HG02588 (cell line): ENCODE data around the gene SEPTIN1.
A peak's percentile ranks its signal among the peaks of the same experiment; 100 is the strongest.
"Not testable (repeated sequence)": the region's sequence is repeated elsewhere in the genome, so short reads cannot be mapped to it uniquely, and the experiment has no call there.

Experiments used
- ATAC-seq: cut with Tn5 transposase; IDR thresholded peaks from one replicate; pipeline ENCODE4 v1.9.1; 2021; ENCODE audit warnings: mild to moderate bottlenecking, moderate library complexity; ENCODE audit not compliant: unreplicated experiment

The SEPTIN1 gene

DNA sequence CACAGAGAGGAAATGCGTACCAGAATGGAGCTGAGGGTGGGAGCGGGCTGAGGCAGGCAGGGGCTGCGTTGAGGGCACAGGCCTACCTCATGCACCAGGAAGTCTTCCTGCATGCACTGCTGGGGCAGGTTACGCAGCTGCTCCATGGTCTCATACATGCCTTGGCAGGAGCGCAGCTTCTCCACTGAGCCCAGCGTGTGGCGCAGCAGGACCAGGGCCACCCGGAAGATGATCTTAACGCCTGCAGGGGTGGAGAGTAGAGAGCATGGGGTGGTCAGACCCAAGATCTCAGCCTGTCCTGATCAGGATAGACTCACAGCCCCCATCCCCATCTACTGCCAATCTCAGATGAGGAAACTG lies 23.8 kb downstream of the SEPTIN1 start:
- no peak for ATAC-seq

- no peak for ATAC-seq
Observed at GRCh38 chr16:30357715-30358576, 24.4 kb downstream of the SEPTIN1 start.

DNA sequence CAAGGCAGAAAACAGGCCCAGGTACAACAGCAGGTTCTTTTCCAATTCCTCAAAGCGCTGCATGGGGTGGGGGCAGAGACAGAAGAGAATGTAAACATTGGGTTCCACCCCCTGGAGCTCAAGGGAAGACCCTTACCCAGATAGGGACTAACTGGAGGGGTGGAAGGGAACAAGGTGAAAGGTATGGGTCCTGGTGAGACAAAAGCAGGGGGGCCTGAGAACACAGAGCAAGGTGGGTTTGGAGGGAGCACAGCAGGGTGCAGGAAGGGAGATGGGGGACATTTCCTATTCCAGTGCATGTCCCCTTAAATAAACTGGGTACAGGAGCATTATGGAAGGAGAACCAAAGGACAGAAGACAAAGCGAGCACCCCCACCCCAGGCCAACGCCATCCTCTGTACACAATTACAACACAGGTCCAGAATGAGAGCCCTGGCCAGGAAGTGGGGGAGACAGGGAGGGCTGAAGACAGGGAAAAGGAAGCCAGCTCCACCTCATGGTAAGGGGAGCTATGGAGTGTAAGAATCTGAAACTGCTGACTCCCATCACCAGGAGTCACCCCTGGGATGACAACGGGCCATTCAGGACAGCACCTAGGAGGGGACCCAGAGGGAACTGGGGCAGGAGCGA lies 25.2 kb downstream of the SEPTIN1 start:
- no peak for ATAC-seq

DNA sequence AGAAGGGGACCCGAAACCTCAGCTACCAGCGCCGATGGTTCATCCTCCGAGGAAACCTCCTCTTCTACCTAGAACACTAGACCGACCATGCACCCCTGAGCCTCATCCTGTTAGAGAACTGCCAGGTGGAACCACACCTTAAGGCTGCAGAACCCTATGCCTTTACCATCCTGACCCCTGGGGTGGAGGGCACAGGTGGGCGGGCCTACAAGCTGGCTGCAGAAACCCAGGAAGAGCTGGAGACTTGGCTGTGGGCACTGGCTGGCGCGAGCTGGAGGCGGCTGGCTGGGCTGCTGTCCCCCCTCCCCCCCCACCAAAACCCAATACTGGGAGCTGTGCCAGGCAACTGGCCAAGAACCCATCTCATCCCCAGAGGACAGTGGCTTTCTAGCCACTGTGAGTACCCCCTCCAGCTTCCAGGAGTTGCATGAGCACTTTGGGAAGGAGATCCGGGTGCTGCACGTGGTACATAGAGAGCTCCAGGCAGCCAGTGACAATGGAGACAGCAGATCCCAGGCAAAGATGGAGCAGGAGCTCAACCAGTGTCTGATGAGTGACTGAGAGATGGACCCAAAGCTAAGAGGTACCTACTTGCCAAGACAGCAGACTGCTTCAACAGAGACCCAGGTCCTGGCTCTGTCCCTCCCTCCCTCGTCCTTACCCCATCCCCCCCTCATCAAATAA lies 25.8 kb downstream of the SEPTIN1 start:
- no peak for ATAC-seq

DNA sequence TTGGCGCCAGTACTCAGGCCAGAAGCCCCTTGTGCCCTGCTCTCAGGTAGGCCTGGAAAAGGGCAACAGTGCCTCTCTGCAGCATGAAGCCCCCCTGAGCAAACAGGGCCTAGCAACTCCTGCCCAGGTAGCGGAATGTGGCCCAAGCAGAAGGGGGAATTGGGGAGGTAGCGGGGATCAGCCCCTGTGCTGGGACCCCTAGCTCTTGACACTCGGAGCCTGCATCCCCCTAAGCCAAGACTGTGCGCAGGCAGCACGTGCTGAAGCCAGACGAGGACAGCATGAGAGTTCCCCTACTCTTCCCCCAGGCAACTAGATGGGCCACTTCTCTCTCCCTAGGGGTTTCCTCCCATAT lies 26.4 kb downstream of the SEPTIN1 start:
- no peak for ATAC-seq

DNA sequence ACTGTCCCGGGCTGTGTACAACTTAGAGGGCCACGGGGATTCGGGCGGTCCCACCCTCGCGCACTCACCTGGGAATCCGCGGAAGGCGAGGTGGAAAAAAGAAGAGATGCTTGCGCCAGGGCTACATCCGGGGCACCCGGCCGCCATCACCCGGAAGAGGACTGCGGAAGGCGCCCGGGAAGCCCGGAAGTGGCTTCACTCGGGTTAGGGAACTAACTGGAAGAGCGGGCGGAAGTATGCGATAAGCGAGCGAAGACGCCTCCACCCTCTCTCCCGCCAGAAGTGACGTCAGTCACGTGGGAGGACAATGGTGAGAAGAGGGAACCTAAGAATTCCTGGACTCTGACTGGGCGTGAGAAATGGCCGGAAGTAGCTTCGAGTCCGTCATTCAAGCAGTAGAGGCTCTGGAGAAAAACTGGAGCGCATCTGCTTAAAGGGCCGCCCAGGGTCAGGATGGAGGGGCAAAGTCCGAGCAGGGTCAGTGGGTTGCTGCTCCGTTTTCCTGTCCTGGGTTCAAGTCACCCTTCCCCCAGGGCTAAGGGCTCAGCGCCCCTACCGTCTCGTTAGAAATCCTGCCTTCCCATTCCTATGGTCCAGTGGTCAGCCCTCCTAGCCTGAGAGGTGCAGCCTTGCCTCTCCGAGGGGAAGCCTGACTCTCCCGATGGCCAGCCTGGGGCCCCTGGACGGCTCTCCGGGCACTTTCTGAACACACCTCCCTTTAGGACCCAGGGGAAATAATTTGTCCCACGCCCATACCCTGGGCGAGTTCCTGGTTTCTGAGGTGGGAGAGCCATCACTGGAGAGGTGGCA lies 27.0 kb downstream of the SEPTIN1 start, which contains the start of gene CD2BP2:
TSS of gene CD2BP2 (minus strand) at position 165 of the 810 bp plus-strand sequence. CDS start 627 bp downstream, outside the sequence.
- peak; percentile 64 for ATAC-seq

DNA sequence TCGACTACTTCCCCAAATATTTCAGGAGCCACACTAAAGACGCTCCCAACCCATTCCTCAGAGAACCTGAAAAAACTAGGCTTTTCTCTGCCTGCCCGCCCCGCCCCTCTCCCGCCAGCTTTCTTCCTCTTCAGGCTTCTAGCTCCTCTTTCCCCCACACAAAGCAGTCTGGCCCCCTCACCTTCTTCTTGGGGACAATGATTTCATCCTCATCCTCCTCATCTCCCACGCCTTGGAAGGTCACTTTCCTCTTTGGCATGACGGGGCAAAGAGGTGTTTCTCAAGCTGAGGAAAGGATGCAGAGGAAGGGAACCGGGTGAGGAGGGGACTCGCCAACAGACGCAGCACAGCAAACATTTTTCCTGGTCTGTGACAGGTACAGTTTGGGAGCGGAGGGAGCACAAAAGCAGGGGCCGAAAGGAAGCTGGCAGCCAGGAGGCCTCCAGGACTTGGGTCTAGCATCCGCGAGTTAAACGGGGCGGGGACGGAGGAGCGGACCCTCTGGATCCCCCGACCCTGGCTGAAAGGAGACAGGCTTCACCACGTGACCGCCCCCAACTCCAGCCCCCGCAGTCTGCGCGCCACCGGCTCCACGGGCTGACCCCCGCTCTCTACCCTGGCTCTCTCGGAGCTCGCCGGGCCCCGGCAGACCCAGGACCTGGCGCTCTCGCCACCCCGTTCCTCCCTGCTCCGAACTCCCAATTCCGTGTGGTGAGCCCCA lies 27.8 kb downstream of the SEPTIN1 start:
- no peak for ATAC-seq

GRCh38 chr16:30353438-30354129 lies 28.8 kb downstream of the SEPTIN1 start:
- ATAC-seq = no peak

- ATAC-seq = no peak
Observed at GRCh38 chr16:30352488-30353401, 29.6 kb downstream of the SEPTIN1 start.

DNA sequence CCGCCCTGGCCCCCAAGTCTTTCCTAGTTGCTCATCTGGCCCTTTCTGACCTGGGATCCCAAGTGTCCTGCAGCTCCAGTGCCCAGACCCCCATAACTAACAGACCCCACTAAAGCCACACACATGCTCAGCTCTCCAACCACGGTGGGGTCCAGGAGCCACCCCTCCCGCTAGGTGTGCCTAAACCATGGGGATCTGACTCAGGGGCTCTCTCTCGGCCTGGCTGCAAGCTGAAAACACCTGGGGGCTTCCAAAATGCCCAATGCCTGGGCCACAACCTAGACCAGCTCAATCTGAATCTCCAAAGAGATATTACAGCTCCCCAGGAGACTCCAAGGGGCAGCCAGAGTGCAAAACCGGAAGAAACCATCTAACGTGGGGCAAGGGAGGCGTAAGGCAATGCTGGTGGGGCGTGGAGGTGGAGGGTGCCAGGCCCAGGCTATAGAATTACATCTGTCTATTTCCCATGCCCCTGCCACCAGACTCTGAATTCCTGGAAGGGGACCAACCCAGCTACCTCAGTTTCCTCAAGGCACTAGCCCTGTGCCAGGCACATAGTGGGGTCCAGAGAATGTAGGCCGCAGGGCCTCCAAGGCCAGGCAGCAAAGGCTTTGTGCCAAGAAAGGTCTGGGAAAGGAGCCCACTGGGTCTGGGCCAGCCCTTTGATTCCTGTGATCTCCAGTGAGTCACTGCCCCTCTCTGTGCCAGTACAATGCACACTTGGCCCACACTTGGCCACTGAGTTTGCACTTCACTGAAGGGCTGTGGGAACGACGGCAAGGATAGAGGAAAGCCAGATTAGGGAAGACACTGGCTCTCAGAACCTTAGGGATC lies 30.6 kb downstream of the SEPTIN1 start:
- no peak for ATAC-seq

- no peak for ATAC-seq
Observed at GRCh38 chr16:30351001-30351441, 31.3 kb downstream of the SEPTIN1 start.

DNA sequence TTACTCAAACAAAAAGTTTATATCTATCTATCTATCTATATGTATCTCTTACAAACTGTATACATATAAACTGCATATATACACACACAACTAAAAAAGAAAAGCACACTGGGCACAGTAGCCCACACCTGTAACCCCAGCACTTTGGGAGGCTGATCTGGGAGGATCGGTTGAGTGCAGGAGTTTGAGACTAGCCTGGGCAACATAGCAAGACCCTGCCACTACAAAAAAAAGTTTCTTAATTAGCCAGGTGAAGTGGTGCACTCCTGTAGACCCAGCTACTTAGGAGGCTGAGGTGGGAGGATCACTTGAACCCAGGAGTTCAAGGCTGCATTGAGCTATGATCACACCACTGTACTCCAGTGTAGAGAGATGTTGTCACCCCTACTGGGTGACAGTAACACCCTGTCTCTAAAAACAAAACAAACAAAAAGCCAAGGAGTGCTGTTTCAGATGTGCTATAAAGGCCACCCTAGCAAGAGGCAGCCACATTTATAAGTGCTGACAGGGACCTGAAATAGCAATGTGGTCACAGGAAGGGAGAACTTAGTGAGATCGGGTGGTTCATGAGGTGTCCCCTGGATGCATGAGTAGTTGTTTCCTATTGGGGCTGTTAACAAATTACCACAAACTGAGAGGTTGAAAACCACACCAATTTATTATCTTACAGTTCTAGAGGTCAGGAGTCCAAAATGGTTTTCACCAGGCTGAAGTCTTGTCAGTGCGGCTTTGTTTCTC lies 32.1 kb downstream of the SEPTIN1 start:
- no peak for ATAC-seq

DNA sequence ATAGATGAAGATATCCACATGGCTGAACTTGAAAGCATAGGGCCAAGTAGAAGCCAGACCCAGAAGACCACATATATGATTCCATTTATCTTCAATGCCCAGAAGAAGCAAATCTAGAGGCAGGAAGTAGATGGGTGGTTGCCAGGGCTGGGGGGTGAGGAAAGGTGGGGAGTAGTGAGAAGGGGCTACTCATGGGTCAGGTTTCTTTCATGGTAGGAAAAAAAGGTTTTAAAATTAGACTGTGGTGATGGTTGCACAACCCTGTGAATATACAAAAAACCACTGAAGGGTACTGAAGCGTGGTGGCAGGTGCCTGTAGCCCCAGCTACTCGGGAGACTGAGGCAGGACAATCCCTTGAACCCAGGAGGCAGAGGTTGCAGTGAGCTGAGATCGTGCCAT lies 32.7 kb downstream of the SEPTIN1 start:
- no peak for ATAC-seq

GRCh38 chr16:30348929-30349328 lies 33.4 kb downstream of the SEPTIN1 start:
- ATAC-seq = no peak

DNA sequence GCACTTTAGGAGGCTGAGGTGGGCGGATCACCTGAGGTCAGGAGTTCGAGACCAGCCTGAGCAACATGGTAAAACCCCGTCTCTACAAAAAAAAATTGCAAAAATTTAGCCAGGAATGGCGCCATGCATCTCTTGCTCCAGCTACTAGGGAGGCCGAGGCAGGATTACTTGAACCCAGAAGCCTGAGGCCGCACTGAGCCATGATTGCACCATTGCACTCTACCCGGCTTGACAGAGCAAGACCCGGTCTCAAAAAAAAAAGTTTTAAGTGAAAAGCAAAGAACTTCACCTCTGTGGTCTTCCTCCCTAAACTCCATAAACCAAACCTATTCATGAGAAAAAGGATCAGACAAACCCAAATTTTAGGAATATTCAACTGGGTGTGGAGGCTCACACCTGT lies 34.2 kb downstream of the SEPTIN1 start:
- no peak for ATAC-seq

GRCh38 chr16:30346286-30346685 lies 36.1 kb downstream of the SEPTIN1 start:
- no peak for ATAC-seq

GRCh38 chr16:30343491-30343820 lies 38.9 kb downstream of the SEPTIN1 start:
- ATAC-seq = not testable (repeated sequence)
